NB4 (cell line): ENCODE measurements around the gene VAV2.

Source experiments
- DNase-seq: peaks from one replicate; pipeline ENCODE4 v3.0.0; 2010; ENCODE audit warnings: low read depth
- H3K4me3 ChIP-seq: one replicate; pipeline ENCODE4 v1.5.1; 2011; ENCODE audit warnings: mild to moderate bottlenecking, low read depth, low read length, moderate library complexity
- CTCF ChIP-seq: IDR thresholded peaks from one replicate; pipeline ENCODE4 v1.5.1; 2012; ENCODE audit warnings: low read depth, low read length
- MAX ChIP-seq: IDR thresholded peaks from 2 replicates; pipeline ENCODE4 v1.6.1; 2011; ENCODE audit warnings: low read depth, low read length
- MYC ChIP-seq: IDR thresholded peaks from 2 replicates; pipeline ENCODE4 v1.6.1; 2011; ENCODE audit warnings: low read depth, low read length
- POLR2A ChIP-seq: IDR thresholded peaks from 2 replicates; pipeline ENCODE4 v1.6.1; 2011; ENCODE audit warnings: mild to moderate bottlenecking; ENCODE audit not compliant: insufficient read length; ENCODE audit errors: extremely low read depth

The VAV2 gene

GRCh38 chr9:133886563-133887501, 105.3 kb downstream of the VAV2 start:
- no peak for DNase-seq
- TF ChIP-seq MAX: no peak
- no peak for TF ChIP-seq CTCF
- TF ChIP-seq MYC: no peak
- no peak overlapping the region for H3K4me3 ChIP-seq

- TF ChIP-seq MYC: no peak
- TF ChIP-seq CTCF: no peak
- no peak for TF ChIP-seq MAX
- TF ChIP-seq POLR2A: no peak
- H3K4me3 ChIP-seq: no peak overlapping the region
- no peak for DNase-seq
These were observed 107.0 kb downstream of the VAV2 start for GRCh38 chr9:133884907-133885744.

- TF ChIP-seq MYC (no peak), CTCF (no peak), POLR2A (no peak), MAX (no peak)
- DNase-seq: no peak
- no peak overlapping the region for H3K4me3 ChIP-seq
These were observed 109.0 kb downstream of the VAV2 start for GRCh38 chr9:133882849-133883755.

GRCh38 chr9:133881671-133882381, 110.3 kb downstream of the VAV2 start:
- no peak overlapping the region for H3K4me3 ChIP-seq
- DNase-seq: no peak
- TF ChIP-seq MYC (no peak), POLR2A (no peak), MAX (no peak), CTCF (no peak)
